Epithelial cell of proximal tubule (primary cell): ENCODE measurements around the gene PARD3B. TPM values are rescaled to one million over a fixed set of nuclear protein-coding genes. Genes with fewer than 3 reads are reported as not detected.

Experiments
- DNase-seq: peaks from one replicate; pipeline ENCODE4 v3.0.0-alpha.2; 2011; ENCODE audit warnings: low read depth
- H3K4me3 ChIP-seq: 2 replicates; pipeline ENCODE4 v1.5.1; 2011; ENCODE audit warnings: low read depth, mild to moderate bottlenecking, low read length
- total RNA-seq: library from RNA; depleted of rRNA; stranded (reverse); fragments of >200 nt; gene quantifications from 2 replicates; pipeline ENCODE4 v1.2.3, GENCODE V29; 2015
- TF ChIP-seq, protein P1 (sequence below): conservative IDR thresholded peaks from 2 replicates; pipeline ENCODE4 v1.5.1; 2012; ENCODE audit warnings: low read depth, mild to moderate bottlenecking, low read length

Gene PARD3B
- total RNA-seq, 1 donor from 2014 or later = 3.6 TPM

DNA sequence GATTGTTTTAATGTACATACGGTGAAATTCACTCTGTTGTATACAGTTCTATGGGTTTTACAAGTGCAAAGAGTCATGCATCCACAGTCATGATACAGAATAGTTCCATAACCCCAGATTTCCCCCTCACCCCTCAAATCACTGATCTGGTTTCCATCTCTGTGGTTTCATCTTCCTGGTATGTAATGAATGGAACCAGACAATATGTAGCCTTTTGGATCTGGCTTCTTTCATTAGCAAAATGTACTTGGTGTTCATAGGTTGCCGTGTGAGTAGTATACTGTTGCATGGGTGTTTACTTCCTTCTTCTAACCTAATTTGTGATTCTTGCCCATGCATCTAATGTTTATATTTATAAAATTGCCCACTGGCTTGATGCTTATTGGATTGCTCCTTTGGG lies 838.3 kb downstream of the PARD3B start:
- TF ChIP-seq, protein P1, sequence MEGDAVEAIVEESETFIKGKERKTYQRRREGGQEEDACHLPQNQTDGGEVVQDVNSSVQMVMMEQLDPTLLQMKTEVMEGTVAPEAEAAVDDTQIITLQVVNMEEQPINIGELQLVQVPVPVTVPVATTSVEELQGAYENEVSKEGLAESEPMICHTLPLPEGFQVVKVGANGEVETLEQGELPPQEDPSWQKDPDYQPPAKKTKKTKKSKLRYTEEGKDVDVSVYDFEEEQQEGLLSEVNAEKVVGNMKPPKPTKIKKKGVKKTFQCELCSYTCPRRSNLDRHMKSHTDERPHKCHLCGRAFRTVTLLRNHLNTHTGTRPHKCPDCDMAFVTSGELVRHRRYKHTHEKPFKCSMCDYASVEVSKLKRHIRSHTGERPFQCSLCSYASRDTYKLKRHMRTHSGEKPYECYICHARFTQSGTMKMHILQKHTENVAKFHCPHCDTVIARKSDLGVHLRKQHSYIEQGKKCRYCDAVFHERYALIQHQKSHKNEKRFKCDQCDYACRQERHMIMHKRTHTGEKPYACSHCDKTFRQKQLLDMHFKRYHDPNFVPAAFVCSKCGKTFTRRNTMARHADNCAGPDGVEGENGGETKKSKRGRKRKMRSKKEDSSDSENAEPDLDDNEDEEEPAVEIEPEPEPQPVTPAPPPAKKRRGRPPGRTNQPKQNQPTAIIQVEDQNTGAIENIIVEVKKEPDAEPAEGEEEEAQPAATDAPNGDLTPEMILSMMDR = no peak
- no peak for DNase-seq
- H3K4me3 ChIP-seq = no peak overlapping the region

DNA sequence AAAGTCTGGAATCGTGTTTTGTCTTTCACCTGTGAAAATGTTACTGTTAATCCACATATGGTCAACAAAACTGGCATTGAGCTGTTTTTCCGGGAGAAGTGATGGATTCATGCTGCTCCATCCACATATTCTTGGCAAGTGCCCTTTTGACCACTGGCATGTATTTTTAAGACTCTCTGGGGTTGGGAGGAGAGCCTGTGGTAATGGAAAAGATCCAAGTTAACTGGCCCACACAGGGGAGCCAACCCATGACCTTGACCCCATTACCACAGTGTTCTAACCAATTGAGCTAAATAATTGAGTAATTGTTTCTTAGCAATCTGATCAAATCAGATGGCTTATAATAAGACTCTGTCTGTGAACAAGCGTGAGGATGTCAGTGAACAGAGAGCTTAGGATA lies 840.8 kb downstream of the PARD3B start:
- H3K4me3 ChIP-seq = no peak overlapping the region
- no peak for DNase-seq
- TF ChIP-seq, protein P1 = no peak

DNA sequence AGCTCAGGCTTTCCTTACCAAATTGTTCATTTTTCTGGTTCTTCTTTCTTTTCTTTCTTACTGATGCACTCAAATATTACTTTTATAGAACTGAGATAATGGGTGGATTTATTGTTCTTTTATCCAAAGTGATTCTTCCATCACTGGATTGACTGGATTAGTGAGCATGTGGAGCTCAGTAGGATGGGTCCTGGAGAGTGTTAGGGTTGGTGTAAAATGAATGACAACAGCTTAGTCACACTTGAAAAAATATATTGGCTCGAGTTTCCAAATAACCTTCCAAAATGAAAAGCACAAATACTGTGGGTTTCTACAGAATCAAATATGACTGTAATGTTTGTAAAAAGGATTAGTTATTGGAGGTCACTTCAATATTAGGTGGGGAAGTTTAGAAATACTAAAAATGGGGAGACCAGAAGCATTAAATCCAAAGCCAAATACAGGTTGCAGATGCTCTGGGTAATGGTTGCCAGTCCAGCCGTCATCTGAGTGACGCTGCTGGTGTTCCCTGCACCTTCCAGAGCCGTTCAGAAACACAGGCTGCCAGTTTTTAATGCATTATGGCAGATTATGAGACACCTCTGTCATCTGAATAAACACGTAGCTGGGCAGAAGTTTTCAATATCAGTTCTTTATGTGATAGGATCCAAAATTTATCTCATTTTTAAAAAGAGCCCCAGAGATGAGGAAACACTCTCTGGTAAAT lies 842.2 kb downstream of the PARD3B start:
- no peak for DNase-seq
- no peak overlapping the region for H3K4me3 ChIP-seq
- TF ChIP-seq, protein P1 = no peak

DNA sequence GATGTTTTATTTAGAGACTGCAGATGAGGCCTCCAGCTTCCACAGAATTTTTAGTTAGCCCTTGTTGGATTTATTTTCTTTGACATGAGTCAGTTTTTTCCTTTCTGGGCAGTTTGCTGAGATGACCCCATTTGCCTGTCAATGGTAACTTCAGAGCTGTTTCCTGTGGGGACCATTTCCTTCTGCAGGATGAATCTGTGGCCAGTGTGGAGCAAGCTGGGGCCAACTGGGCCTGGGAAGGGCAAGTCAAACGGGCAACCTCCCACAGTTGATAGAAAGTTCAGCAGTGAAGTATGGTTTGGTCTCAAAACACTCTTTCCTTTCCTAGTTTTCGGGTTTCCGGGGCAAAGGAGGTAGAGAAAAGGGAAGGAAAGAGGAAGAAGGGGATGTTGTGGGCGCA lies 845.6 kb downstream of the PARD3B start:
- no peak for DNase-seq
- TF ChIP-seq, protein P1 = no peak
- no peak overlapping the region for H3K4me3 ChIP-seq

DNA sequence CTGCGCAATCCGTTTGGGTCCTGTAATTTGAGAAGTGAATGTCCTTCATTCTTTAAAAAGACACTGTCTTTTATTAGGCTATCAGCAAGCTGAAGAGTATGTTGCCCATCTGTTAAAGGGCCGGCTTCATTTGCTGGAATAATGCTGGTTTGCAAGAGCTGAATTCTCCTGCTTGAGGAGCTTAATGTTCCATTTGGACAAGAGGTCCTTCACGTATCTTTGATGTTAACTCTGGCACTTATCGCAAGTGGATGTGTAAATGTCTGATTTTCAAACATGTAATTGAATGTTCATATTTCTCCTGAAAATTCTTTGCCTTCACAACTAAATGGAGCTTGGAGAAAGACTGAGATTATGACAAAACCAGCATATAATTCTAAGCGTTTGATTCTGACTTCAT lies 856.2 kb downstream of the PARD3B start:
- TF ChIP-seq, protein P1 = no peak
- no peak overlapping the region for H3K4me3 ChIP-seq
- no peak for DNase-seq

DNA sequence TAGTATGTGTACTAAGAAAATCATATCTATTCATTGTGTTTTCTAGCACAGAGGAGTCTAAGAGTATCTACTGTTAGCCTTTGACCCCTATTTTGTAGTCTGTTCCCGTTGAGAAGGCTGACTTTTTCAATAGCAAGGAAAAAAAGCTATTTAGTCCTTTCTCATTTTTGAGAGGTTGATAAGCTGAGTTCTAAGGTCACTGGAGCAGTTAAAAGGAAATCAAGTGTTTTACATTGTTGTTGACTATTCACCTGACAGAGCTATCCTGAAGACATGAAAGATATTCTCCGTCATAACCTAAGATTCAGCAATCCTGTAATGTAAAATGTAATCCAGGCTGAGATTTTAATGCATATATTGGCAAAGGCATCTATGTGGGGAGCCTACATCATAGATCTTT lies 856.7 kb downstream of the PARD3B start:
- TF ChIP-seq, protein P1 = no peak
- H3K4me3 ChIP-seq = no peak overlapping the region
- DNase-seq = no peak

DNA sequence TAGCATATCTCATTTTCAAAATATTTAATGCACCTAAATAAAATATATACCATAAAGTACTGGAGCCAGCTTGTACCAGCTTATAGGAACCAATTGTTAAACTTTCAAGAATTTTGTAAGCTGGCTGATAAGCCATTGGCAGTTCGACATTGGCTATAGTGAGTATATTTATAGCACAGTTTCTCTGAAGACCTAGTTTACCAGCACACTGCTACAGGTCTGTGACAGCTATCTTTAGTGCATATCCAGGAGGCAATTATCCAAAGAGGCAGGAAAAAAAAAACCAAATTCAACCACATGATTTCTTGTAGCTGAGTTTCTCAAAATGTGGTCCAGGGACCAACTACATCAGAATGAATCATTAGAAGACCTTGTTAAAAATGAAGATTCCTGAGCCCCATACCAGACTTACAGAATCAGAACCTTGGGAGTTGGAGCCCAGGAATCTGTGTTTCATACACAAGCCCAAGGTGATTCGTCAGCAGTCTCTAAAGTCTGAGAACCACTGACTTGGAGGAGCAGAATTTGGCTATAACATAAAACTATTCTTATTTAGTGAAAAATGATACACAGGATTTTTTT lies 858.1 kb downstream of the PARD3B start:
- no peak for DNase-seq
- TF ChIP-seq, protein P1 = no peak
- H3K4me3 ChIP-seq = no peak overlapping the region
